ENCODE data around the gene BANP. TPM values are rescaled to one million over a fixed set of nuclear protein-coding genes. Genes with fewer than 3 reads are reported as not detected.

The BANP gene
- total RNA-seq, 1 donor from 2014 or later = 30.4 TPM

DNA sequence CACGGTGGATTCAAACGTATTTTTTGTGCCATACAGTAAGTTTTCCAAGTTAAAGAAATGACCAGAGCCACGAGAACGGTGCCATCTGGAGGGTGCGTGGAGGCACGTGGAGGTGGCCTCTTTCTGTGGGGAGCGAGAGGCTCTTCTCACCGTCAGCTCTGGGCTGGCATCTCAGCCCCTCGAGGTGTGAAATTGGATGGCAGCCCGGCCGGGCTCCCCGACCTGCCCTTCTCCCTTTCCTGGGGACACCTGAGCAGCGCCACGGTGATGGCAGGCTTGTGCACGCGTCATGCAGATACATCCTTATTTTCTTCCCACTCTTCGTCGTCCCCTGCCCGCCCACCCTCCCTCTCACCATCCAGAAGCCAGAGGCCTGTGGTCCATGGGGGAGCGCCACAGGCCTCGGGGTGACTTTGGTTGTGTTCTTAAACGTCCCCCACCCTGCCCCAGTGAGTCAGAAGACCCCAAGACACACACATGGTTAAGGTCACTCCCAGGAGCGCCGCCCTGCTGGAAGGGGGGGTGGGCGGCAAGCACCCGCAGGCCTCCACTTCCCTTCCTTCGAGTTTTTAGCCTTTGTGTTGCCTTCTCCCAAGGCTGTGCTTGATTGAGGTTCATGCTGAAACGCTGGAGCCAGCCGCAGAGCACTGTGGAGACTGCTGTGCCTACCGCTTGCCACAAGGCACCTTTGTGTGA, 109.4 kb downstream of the BANP start:
- Mint-ChIP-seq H3K27ac (no peak overlapping the region), H3K27me3 (ENCODE audit: insufficient read depth, low read depth) (peaks cover 8% of the 10 kb centered on the region), H3K36me3 (peaks cover 3% of the 10 kb centered on the region), H3K4me1 (peaks cover 32% of the 10 kb centered on the region), H3K4me3 (no peak overlapping the region), H3K9me3 (no peaks in the 10 kb centered on the region)
- no peaks in the 10 kb centered on the region for H3F3A ChIP-seq (ENCODE audit: low read depth)
- no peaks in the 10 kb centered on the region for H4K20me1 ChIP-seq (ENCODE audit: low read depth)
- H3K79me2 ChIP-seq (ENCODE audit: low read depth) = no peaks in the 10 kb centered on the region
- H3K4me3 ChIP-seq = no peak overlapping the region
- no peak overlapping the region for H3K9ac ChIP-seq
- H3K27me3 ChIP-seq = no peaks in the 10 kb centered on the region
- DNase-seq (ENCODE audit: low spot score) = peak; percentile 1
- TF ChIP-seq EZH2 (IDR thresholded peaks at IDR 0.05) = no peak
- TF ChIP-seq, protein P1, sequence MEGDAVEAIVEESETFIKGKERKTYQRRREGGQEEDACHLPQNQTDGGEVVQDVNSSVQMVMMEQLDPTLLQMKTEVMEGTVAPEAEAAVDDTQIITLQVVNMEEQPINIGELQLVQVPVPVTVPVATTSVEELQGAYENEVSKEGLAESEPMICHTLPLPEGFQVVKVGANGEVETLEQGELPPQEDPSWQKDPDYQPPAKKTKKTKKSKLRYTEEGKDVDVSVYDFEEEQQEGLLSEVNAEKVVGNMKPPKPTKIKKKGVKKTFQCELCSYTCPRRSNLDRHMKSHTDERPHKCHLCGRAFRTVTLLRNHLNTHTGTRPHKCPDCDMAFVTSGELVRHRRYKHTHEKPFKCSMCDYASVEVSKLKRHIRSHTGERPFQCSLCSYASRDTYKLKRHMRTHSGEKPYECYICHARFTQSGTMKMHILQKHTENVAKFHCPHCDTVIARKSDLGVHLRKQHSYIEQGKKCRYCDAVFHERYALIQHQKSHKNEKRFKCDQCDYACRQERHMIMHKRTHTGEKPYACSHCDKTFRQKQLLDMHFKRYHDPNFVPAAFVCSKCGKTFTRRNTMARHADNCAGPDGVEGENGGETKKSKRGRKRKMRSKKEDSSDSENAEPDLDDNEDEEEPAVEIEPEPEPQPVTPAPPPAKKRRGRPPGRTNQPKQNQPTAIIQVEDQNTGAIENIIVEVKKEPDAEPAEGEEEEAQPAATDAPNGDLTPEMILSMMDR (IDR thresholded peaks at IDR 0.05) = peak; percentile 26
- H3K27ac ChIP-seq = no peak overlapping the region
- H3K4me2 ChIP-seq = no peak overlapping the region
- peaks cover 22% of the 10 kb centered on the region for H3K4me1 ChIP-seq
- H3K36me3 ChIP-seq = no peaks in the 10 kb centered on the region
- no peak overlapping the region for H2AFZ ChIP-seq (replicated peaks)
- no peaks in the 10 kb centered on the region for H3K9me3 ChIP-seq (ENCODE audit: low read depth)

DNA sequence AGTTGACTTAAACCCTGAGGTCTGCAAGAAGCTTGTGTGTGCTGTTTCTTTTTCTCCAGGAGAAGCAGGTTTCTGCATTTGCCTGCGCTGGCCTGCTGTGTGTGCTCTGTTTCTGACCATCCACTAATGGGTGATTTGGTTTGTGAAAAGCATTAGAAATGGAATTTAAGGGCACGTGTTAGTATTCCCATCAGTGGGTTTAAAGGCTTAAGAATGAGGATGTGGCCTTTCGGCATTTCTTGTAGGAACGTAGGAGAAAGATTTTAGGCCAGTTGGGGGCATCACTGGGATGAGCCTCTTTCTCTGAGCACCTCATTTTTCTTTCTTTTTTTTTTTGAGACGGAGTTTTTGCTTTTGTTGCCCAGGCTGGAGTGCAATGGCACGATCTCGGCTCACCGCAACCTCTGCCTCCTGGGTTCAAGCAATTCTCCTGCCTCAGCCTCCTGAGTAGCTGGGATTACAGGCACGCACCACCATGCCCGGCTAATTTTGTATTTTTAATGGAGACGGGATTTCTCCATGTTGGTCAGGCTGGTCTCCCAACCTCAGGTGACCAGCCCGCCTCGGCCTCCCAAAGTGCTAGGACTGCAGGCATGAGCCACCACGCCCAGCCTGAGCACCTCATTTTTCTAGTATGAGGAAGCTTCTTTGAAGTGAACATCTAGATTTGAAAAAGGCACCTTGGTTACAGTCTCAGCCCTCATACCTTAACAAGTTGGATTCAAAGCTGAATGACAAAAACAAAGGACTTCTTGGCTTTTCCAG, 110.3 kb downstream of the BANP start:
- Histone ChIP-seq H3K4me3 (no peak overlapping the region), H3F3A (ENCODE audit: low read depth) (no peaks in the 10 kb centered on the region), H3K9ac (no peak overlapping the region), H3K9me3 (ENCODE audit: low read depth) (no peaks in the 10 kb centered on the region), H3K4me1 (peaks cover 22% of the 10 kb centered on the region), H3K27me3 (no peaks in the 10 kb centered on the region), H3K27ac (no peak overlapping the region), H3K36me3 (no peaks in the 10 kb centered on the region), H3K4me2 (no peak overlapping the region), H4K20me1 (ENCODE audit: low read depth) (no peaks in the 10 kb centered on the region), H2AFZ (replicated peaks) (no peak overlapping the region), H3K79me2 (ENCODE audit: low read depth) (no peaks in the 10 kb centered on the region)
- Mint-ChIP-seq H3K4me1 (peaks cover 23% of the 10 kb centered on the region), H3K9me3 (no peaks in the 10 kb centered on the region), H3K36me3 (peaks cover 3% of the 10 kb centered on the region), H3K4me3 (no peak overlapping the region), H3K27ac (no peak overlapping the region), H3K27me3 (ENCODE audit: insufficient read depth, low read depth) (peaks cover 8% of the 10 kb centered on the region)
- peak; percentile 1 for DNase-seq (ENCODE audit: low spot score)
- no peak for TF ChIP-seq EZH2phosphoT487 (IDR thresholded peaks at IDR 0.05)
- TF ChIP-seq EZH2 (IDR thresholded peaks at IDR 0.05) = no peak
- TF ChIP-seq, protein P1 (IDR thresholded peaks at IDR 0.05) = no peak

DNA sequence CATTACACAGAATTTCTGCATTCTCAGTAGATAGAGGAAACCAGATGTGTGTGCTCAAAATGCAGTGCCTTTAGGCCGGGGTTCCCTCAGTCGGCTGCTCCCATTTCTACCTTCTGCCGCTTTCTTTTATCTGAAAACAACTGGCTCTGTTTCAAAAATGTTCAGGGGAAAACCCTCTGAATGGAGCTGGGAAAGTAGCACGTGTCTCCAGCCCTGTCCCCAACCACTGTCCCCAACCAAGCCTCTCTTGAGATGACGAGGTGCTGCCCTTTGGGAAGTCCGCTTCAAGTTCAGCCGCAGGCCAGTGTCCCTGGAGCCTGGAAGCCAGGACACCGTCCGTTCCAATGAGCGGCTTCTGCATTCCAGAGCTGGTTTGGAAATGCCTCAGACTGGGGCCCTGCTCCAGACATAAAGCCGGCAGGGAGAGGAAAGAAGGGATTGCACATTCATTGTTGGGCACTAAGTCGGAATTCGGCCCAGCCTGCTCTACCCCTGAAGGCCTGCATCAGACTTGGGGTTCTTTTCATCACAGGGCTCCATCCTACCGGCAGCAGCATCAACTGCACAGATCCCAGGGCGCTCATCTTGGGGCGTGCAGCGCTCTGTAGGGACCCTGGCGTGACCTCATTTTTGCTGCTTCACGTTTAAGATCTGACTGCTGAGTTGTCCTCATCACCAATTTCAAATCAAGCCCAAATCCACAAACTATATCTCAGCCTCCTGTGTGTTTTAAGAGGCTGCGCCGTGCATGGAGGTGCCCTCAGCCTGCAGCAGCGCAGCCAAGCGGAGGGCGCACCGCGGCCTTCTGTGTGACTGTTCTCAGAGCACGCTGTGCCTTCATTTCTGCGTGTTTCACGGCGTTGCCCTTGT, 111.3 kb downstream of the BANP start:
- Histone ChIP-seq H3K9ac (no peak overlapping the region), H3K4me2 (no peak overlapping the region), H4K20me1 (ENCODE audit: low read depth) (no peaks in the 10 kb centered on the region), H3K4me3 (no peak overlapping the region), H3K79me2 (ENCODE audit: low read depth) (no peaks in the 10 kb centered on the region), H3K36me3 (no peaks in the 10 kb centered on the region), H3K27me3 (no peaks in the 10 kb centered on the region), H3F3A (ENCODE audit: low read depth) (no peaks in the 10 kb centered on the region), H3K9me3 (ENCODE audit: low read depth) (no peaks in the 10 kb centered on the region), H3K27ac (no peak overlapping the region), H3K4me1 (peaks cover 22% of the 10 kb centered on the region), H2AFZ (replicated peaks) (no peak overlapping the region)
- Mint-ChIP-seq H3K9me3 (no peaks in the 10 kb centered on the region), H3K27me3 (ENCODE audit: insufficient read depth, low read depth) (peaks cover 8% of the 10 kb centered on the region), H3K4me3 (no peak overlapping the region), H3K4me1 (peaks cover 23% of the 10 kb centered on the region), H3K36me3 (peaks cover 3% of the 10 kb centered on the region), H3K27ac (peak overlapping the region; percentile 69)
- TF ChIP-seq EZH2phosphoT487 (IDR thresholded peaks at IDR 0.05) (no peak), EZH2 (IDR thresholded peaks at IDR 0.05) (no peak)
- TF ChIP-seq, protein P1 (IDR thresholded peaks at IDR 0.05) = no peak
- DNase-seq (ENCODE audit: low spot score) = peak; percentile 54

All from neural progenitor cell (in vitro differentiated cells).